Non-pigmented ciliary epithelial cell (primary cell): ENCODE data around the gene FOLR2.
"Not testable (repeated sequence)": the region's sequence is repeated elsewhere in the genome, so short reads cannot be mapped to it uniquely, and the experiment has no call there.

Experiments
- DNase-seq: peaks from one replicate; pipeline ENCODE4 v3.0.0-alpha.2; 2010; ENCODE audit warnings: low read depth

The FOLR2 gene

GRCh38 chr11:72240461-72241290, 24.1 kb downstream of the FOLR2 start:
- DNase-seq = no peak

GRCh38 chr11:72241291-72241781, 24.7 kb downstream of the FOLR2 start:
- DNase-seq = no peak

- DNase-seq = no peak
Measured at GRCh38 chr11:72242141-72242540, 25.5 kb downstream of the FOLR2 start.

- DNase-seq = no peak
Measured at GRCh38 chr11:72243173-72244059, 26.8 kb downstream of the FOLR2 start.

GRCh38 chr11:72244060-72244360, 27.4 kb downstream of the FOLR2 start, which contains the start of gene PHOX2A:
TSS of gene PHOX2A (minus strand) at chr11:72244176. CDS start at chr11:72244004, 172 bp downstream.
- no peak for DNase-seq

- no peak for DNase-seq
Measured at GRCh38 chr11:72244361-72245262, 28.0 kb downstream of the FOLR2 start.

- no peak for DNase-seq
Measured at GRCh38 chr11:72245263-72245816, 28.7 kb downstream of the FOLR2 start.

GRCh38 chr11:72247584-72247983, 31.0 kb downstream of the FOLR2 start:
- no peak for DNase-seq

- no peak for DNase-seq
Measured at GRCh38 chr11:72249961-72250360, 33.4 kb downstream of the FOLR2 start.

- no peak for DNase-seq
Measured at GRCh38 chr11:72250661-72251464, 34.3 kb downstream of the FOLR2 start.

- no peak for DNase-seq
Measured at GRCh38 chr11:72251614-72252013, 35.0 kb downstream of the FOLR2 start.

- no peak for DNase-seq
Measured at GRCh38 chr11:72253392-72253791, 36.8 kb downstream of the FOLR2 start.

GRCh38 chr11:72254299-72254993, 37.9 kb downstream of the FOLR2 start:
- no peak for DNase-seq

GRCh38 chr11:72257570-72257969, 41.0 kb downstream of the FOLR2 start:
- DNase-seq = no peak

- DNase-seq = no peak
Measured at GRCh38 chr11:72259490-72259889, 42.9 kb downstream of the FOLR2 start.

GRCh38 chr11:72260574-72260973, 44.0 kb downstream of the FOLR2 start:
- DNase-seq = no peak

- DNase-seq = peak; percentile 45
Measured at GRCh38 chr11:72263361-72263760, 46.8 kb downstream of the FOLR2 start.

GRCh38 chr11:72265951-72266350, 49.4 kb downstream of the FOLR2 start:
- no peak for DNase-seq

- DNase-seq = not testable (repeated sequence)
Measured at GRCh38 chr11:72266960-72267359, 50.4 kb downstream of the FOLR2 start.
